GM12873 (cell line): ENCODE measurements around the gene PNMA6E.
A peak's percentile ranks its signal among the peaks of the same experiment; 100 is the strongest.

Source experiments
- CTCF ChIP-seq: IDR thresholded peaks from 2 replicates; pipeline ENCODE4 v1.5.1; 2012; ENCODE audit warnings: low read depth, mild to moderate bottlenecking, moderate library complexity, low read length, control low read depth; ENCODE audit not compliant: insufficient read depth; ENCODE audit errors: missing control alignments

Gene PNMA6E

GRCh38 chrX:153407736-153408135 lies 6.6 kb upstream of the PNMA6E start:
- TF ChIP-seq CTCF: no peak

- no peak for TF ChIP-seq CTCF
Measured at GRCh38 chrX:153406903-153407302, 5.8 kb upstream of the PNMA6E start.

- TF ChIP-seq CTCF: no peak
Measured at GRCh38 chrX:153406011-153406410, 4.9 kb upstream of the PNMA6E start.

GRCh38 chrX:153405426-153405825 lies 4.3 kb upstream of the PNMA6E start:
- no peak for TF ChIP-seq CTCF

GRCh38 chrX:153400146-153401132 lies 711 bp downstream of the PNMA6E start:
- peak; percentile 82 for TF ChIP-seq CTCF

GRCh38 chrX:153398275-153398960 lies 2.7 kb downstream of the PNMA6E start:
- TF ChIP-seq CTCF: no peak

- TF ChIP-seq CTCF: no peak
Measured at GRCh38 chrX:153397256-153397960, 3.7 kb downstream of the PNMA6E start.
